Small intestine (tissue), 7 donors: ENCODE data around the gene FES. TPM values are rescaled to one million over a fixed set of nuclear protein-coding genes. Genes with fewer than 3 reads are reported as not detected.

Experiments
- DNase-seq, 2 donors: peaks; one replicate each; pipeline versions ENCODE4 v3.0.0 to v3.0.0-alpha.2; 2013
- FAIRE-seq: peaks from 2 replicates; lab custom pipeline; 2012; peaks lifted over from hg19 to GRCh38; lab: Jason Lieb, UNC
- H3K27ac ChIP-seq, 3 donors: one replicate each; pipeline ENCODE4 v1.5.1; 2013; ENCODE audit warnings: low read length in 2 of 3, mild to moderate bottlenecking in 2 of 3, control low read depth in 1 of 3, inconsistent platforms in 1 of 3, low read depth in 1 of 3, moderate library complexity in 1 of 3
- H3K27me3 ChIP-seq, 3 donors: one replicate each; pipeline ENCODE4 v1.6.1; 2013; ENCODE audit warnings: low read length in 3 of 3, inconsistent platforms in 1 of 3; ENCODE audit not compliant: control insufficient read depth in 3 of 3, insufficient read depth in 3 of 3
- H3K36me3 ChIP-seq, 3 donors: one replicate each; pipeline ENCODE4 v1.6.1; 2013; ENCODE audit warnings: low read length in 3 of 3, inconsistent platforms in 1 of 3, low read depth in 1 of 3, mild to moderate bottlenecking in 1 of 3, moderate library complexity in 1 of 3; ENCODE audit not compliant: control insufficient read depth in 3 of 3, insufficient read depth in 2 of 3
- H3K4me1 ChIP-seq, 3 donors: one replicate each; pipeline ENCODE4 v1.6.1; 2013; ENCODE audit warnings: low read length in 2 of 3, inconsistent platforms in 1 of 3, low read depth in 1 of 3, mild to moderate bottlenecking in 1 of 3, moderate library complexity in 1 of 3; ENCODE audit not compliant: control insufficient read depth in 3 of 3, insufficient read depth in 2 of 3
- H3K4me3 ChIP-seq, 3 donors: one replicate each; pipeline ENCODE4 v1.5.1; 2013; ENCODE audit warnings: low read length in 3 of 3, control low read depth in 1 of 3, inconsistent platforms in 1 of 3, low read depth in 1 of 3, mild to moderate bottlenecking in 1 of 3, moderate library complexity in 1 of 3
- H3K9me3 ChIP-seq, 2 donors: one replicate each; pipeline ENCODE4 v1.6.1; 2013; ENCODE audit warnings: low read depth in 1 of 2, low read length in 1 of 2; ENCODE audit not compliant: control insufficient read depth in 2 of 2, insufficient read depth in 1 of 2
- WGBS, 3 donors: extraction: QIAGEN DNeasy Blood & Tissue Kit; methylation state at CpG; one replicate each; pipeline ENCODE4 v1.1.7; 2013; 5-methylcytosine and 5-hydroxymethylcytosine counted together
- polyA plus RNA-seq, 4 donors: library from polyadenylated mRNA; stranded (reverse) in 3 of 4; unstranded in 1 of 4; fragments of 200-250 nt in 3 of 4; fragments of 120-200 nt in 1 of 4; gene quantifications; one replicate each; pipeline versions ENCODE4 v1.2.1 to v1.2.3, GENCODE V29; 2013
- donor health status: healthy with polysubstance abuse.
- donor health status: control.
- donor health status: control.
- donor health status: Bipolar disorder and iron deficiency.
- donor health status: healthy.

FES gene
- polyA plus RNA-seq, 4 donors: 0.89 to 18.4 (median 10.9) TPM

GRCh38 chr15:90887037-90887481 is 2.8 kb downstream of the FES start:
- no peaks in the 10 kb centered on the region for H3K27me3 ChIP-seq
- DNase-seq (no peak), FAIRE-seq (no peak)
- H3K27ac ChIP-seq: no peak overlapping the region
- peaks cover 0 to 32% (median 7%) of the 10 kb centered on the region in 3 donors for H3K4me1 ChIP-seq
- 89 to 93% (median 92%) methylated on average over 12 to 13 of the region's 13 CpGs for WGBS, 3 donors
- H3K4me3 ChIP-seq: no peak overlapping the region
- H3K36me3 ChIP-seq: peaks cover 0 to 63% (median 1%) of the 10 kb centered on the region in 3 donors
- H3K9me3 ChIP-seq: no peaks in the 10 kb centered on the region

- no peak overlapping the region for H3K4me3 ChIP-seq
- H3K4me1 ChIP-seq: peaks cover 0 to 18% (median 0%) of the 10 kb centered on the region in 3 donors
- H3K27ac ChIP-seq: no peak overlapping the region
- WGBS, 3 donors: 73 to 86% (median 85%) methylated on average over 18 of the region's 18 CpGs
- DNase-seq: peak in 1 of 2 donors; percentile 20
- no peak for FAIRE-seq
- no peaks in the 10 kb centered on the region for H3K9me3 ChIP-seq
- peaks cover 0 to 69% (median 0%) of the 10 kb centered on the region in 3 donors for H3K36me3 ChIP-seq
- no peaks in the 10 kb centered on the region for H3K27me3 ChIP-seq
Observed at GRCh38 chr15:90889313-90889730, 5.0 kb downstream of the FES start.

- Histone ChIP-seq H3K4me1 (peaks cover 0 to 14% (median 0%) of the 10 kb centered on the region in 3 donors), H3K36me3 (peaks cover 0 to 69% (median 0%) of the 10 kb centered on the region in 3 donors), H3K27ac (no peak overlapping the region), H3K4me3 (peak overlapping the region in 1 of 3 donors; percentile 4), H3K9me3 (no peaks in the 10 kb centered on the region), H3K27me3 (no peaks in the 10 kb centered on the region)
- FAIRE-seq (no peak), DNase-seq (no peak)
- 76 to 89% (median 88%) methylated on average over 22 to 31 of the region's 31 CpGs for WGBS, 3 donors
Observed at GRCh38 chr15:90889736-90890456, 5.6 kb downstream of the FES start.

GRCh38 chr15:90890839-90891238 is 6.5 kb downstream of the FES start:
- FAIRE-seq (no peak), DNase-seq (no peak)
- Histone ChIP-seq H3K27me3 (no peaks in the 10 kb centered on the region), H3K36me3 (peaks cover 0 to 77% (median 6%) of the 10 kb centered on the region in 3 donors), H3K27ac (no peak overlapping the region), H3K4me3 (no peak overlapping the region), H3K4me1 (peaks cover 0 to 5% (median 0%) of the 10 kb centered on the region in 3 donors), H3K9me3 (no peaks in the 10 kb centered on the region)
- WGBS, 3 donors: 81 to 92% (median 91%) methylated on average over 11 to 12 of the region's 12 CpGs

GRCh38 chr15:90891346-90891949 is 7.1 kb downstream of the FES start:
- Histone ChIP-seq H3K4me3 (no peak overlapping the region), H3K27ac (no peak overlapping the region), H3K36me3 (peaks cover 0 to 79% (median 6%) of the 10 kb centered on the region in 3 donors), H3K4me1 (peaks cover 0 to under 1% (median 0%) of the 10 kb centered on the region in 3 donors), H3K27me3 (no peaks in the 10 kb centered on the region), H3K9me3 (no peaks in the 10 kb centered on the region)
- no peak for FAIRE-seq
- no peak for DNase-seq
- WGBS, 3 donors: 89 to 92% (median 91%) methylated on average over 7 to 8 of the region's 8 CpGs

GRCh38 chr15:90892023-90892422 is 7.7 kb downstream of the FES start:
- FAIRE-seq (no peak), DNase-seq (no peak)
- Histone ChIP-seq H3K4me1 (no peaks in the 10 kb centered on the region), H3K36me3 (peaks cover 0 to 74% (median 6%) of the 10 kb centered on the region in 3 donors), H3K4me3 (no peak overlapping the region), H3K27me3 (no peaks in the 10 kb centered on the region), H3K9me3 (no peaks in the 10 kb centered on the region), H3K27ac (no peak overlapping the region)
- 95 to 97% (median 95%) methylated on average over 9 to 11 of the region's 11 CpGs for WGBS, 3 donors

- Histone ChIP-seq H3K27me3 (no peaks in the 10 kb centered on the region), H3K4me3 (no peak overlapping the region), H3K9me3 (no peaks in the 10 kb centered on the region), H3K4me1 (no peaks in the 10 kb centered on the region), H3K36me3 (peaks cover 0 to 69% (median 6%) of the 10 kb centered on the region in 3 donors), H3K27ac (no peak overlapping the region)
- FAIRE-seq (no peak), DNase-seq (no peak)
- 95 to 97% (median 96%) methylated on average over 27 to 29 of the region's 29 CpGs for WGBS, 3 donors
Observed at GRCh38 chr15:90892498-90893174, 8.3 kb downstream of the FES start.
